Breast epithelium (tissue), 4 donors: Measurements from ENCODE around the gene EPHA2. TPM values are rescaled to one million over a fixed set of nuclear protein-coding genes. Genes with fewer than 3 reads are reported as not detected.

Source experiments
- DNase-seq, 2 donors: peaks; one replicate each; pipeline ENCODE4 v3.0.0-alpha.2; 2019; ENCODE audit warnings: low spot score in 2 of 2
- H3K27ac ChIP-seq, 2 donors: fragments of 200-600 bp; sonication (generic) in 1 of 2; one replicate each; pipeline ENCODE4 v1.5.1; 2016 to 2019; ENCODE audit warnings: mild to moderate bottlenecking in 1 of 2
- H3K27me3 ChIP-seq, 2 donors: fragments of 200-600 bp; sonication (generic) in 1 of 2; one replicate each; pipeline versions ENCODE4 v1.5.1 to v1.6.0; 2017 to 2019; ENCODE audit warnings: control low read depth in 1 of 2, mild to moderate bottlenecking in 1 of 2
- H3K36me3 ChIP-seq: fragments of 200-600 bp; one replicate; pipeline ENCODE4 v1.5.1; 2019
- H3K4me1 ChIP-seq, 2 donors: fragments of 200-600 bp; sonication (generic); one replicate each; pipeline ENCODE4 v1.5.1; 2016 to 2019; ENCODE audit warnings: control low read depth in 1 of 2
- H3K4me3 ChIP-seq, 3 donors: fragments of 200-600 bp; sonication (generic); 1 replicate in 2 of 3; 2 replicates in 1 of 3; pipeline ENCODE4 v1.5.1; 2016 to 2019; ENCODE audit warnings: mild to moderate bottlenecking in 3 of 3, moderate library complexity in 2 of 3
- H3K9me3 ChIP-seq, 2 donors: fragments of 200-600 bp; sonication (generic) in 1 of 2; one replicate each; pipeline ENCODE4 v1.5.1; 2016 to 2019; ENCODE audit warnings: control low read depth in 1 of 2
- POLR2A ChIP-seq: fragments of 450-650 bp; IDR thresholded peaks from one replicate; pipeline ENCODE4 v1.6.1; 2016; ENCODE audit warnings: antibody characterized with exemption, mild to moderate bottlenecking, moderate library complexity
- POLR2AphosphoS5 ChIP-seq, 3 donors: sonication (generic); formaldehyde crosslinking; IDR thresholded peaks; one replicate each; pipeline ENCODE4 v1.6.1; 2017; ENCODE audit warnings: antibody characterized with exemption in 3 of 3
- intact Hi-C: fragments of 100-400 bp; cut with DNase I; formaldehyde crosslinking; loops from one replicate; pipeline ENCODE4 v1.15.1; 2023; ENCODE audit warnings: low total_unique reads
- total RNA-seq, 3 donors: library from RNA; depleted of rRNA; stranded (reverse); fragments of >200 nt; gene quantifications; one replicate each; pipeline ENCODE4 v1.1.0, GENCODE V29; 2016
- TF ChIP-seq, protein P1 (sequence below), 3 donors: fragments of 450-650 bp; IDR thresholded peaks; one replicate each; pipeline ENCODE4 v1.5.1; 2016 to 2017; ENCODE audit warnings: antibody characterized with exemption in 3 of 3, mild to moderate bottlenecking in 3 of 3, moderate library complexity in 3 of 3

Gene EPHA2
- total RNA-seq, 3 donors from 2014 or later, result 5.8 to 18.4 (median 16.7) TPM

DNA sequence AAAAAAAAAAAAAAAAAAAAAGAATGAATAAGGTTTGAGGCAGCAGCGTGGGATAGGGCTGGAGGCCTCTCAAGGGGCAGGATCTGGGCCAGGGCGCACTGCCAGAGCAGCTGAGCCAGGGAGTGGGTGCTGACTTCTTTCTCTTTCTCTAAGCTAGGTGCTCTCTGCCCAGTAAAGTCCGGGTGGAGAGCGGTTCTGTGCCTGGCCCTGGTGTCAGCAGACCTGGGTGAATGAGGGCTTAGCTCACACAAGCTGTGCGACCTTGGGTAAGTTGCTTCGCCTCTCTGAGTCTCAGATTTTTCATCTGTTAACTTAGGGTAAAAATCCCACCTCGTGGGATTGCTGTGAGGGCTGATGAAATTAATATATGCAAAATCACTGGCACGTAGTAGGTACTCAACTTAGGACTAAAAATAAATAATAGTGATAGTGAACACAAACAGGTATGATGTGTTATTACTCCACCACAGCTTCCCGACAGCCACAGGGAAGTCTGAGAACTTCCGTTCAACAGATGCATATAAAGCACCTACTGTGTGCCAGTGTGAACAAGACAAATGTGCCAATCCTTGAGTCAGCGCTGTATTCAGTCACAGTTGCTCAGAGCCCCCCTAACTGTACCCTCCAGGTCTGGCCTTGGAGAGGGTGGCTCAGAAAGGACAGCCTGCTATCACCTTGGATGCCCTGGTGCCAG, 80.4 kb downstream of the EPHA2 start:
- H3K27ac ChIP-seq, result peak overlapping the region in 1 of 2 donors; percentile 76
- H3K4me3 ChIP-seq, result no peak overlapping the region
- TF ChIP-seq POLR2A (no peak), POLR2AphosphoS5 (IDR thresholded peaks at IDR 0.05) (no peak)
- TF ChIP-seq, protein P1, sequence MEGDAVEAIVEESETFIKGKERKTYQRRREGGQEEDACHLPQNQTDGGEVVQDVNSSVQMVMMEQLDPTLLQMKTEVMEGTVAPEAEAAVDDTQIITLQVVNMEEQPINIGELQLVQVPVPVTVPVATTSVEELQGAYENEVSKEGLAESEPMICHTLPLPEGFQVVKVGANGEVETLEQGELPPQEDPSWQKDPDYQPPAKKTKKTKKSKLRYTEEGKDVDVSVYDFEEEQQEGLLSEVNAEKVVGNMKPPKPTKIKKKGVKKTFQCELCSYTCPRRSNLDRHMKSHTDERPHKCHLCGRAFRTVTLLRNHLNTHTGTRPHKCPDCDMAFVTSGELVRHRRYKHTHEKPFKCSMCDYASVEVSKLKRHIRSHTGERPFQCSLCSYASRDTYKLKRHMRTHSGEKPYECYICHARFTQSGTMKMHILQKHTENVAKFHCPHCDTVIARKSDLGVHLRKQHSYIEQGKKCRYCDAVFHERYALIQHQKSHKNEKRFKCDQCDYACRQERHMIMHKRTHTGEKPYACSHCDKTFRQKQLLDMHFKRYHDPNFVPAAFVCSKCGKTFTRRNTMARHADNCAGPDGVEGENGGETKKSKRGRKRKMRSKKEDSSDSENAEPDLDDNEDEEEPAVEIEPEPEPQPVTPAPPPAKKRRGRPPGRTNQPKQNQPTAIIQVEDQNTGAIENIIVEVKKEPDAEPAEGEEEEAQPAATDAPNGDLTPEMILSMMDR (IDR thresholded peaks at IDR 0.05), result no peak
- H3K36me3 ChIP-seq, result no peaks in the 10 kb centered on the region
- intact Hi-C loops, result no loop called here
- peaks cover 3 to 7% of the 10 kb centered on the region in 2 donors for H3K4me1 ChIP-seq
- no peaks in the 10 kb centered on the region for H3K9me3 ChIP-seq
- H3K27me3 ChIP-seq, result no peaks in the 10 kb centered on the region
- peak in 1 of 2 donors; percentile 61 for DNase-seq

Other genes with a start within 250 kb of the EPHA2 start
- 10 to 100 TPM; 21.9 to 40.3 (median 38.5) TPM for gene ZBTB17, start 180.0 kb downstream of the EPHA2 start, total RNA-seq
- gene SRARP, start 151.8 kb downstream of the EPHA2 start, total RNA-seq, result 1 to 10 TPM in 2 of 3 donors, not detected in 1; 1.3 to 2.9 TPM
- 100 to 1,000 TPM in 1 of 3 donors, 10 to 100 TPM in 1, 1 to 10 TPM in 1; 8.8 to 183 (median 19.0) TPM for gene HSPB7, start 138.0 kb downstream of the EPHA2 start, total RNA-seq
- 1 to 10 TPM in 1 of 3 donors, under 1 TPM in 2; 0.33 to 1.1 (median 0.73) TPM for gene CLCNKA, start 134.0 kb downstream of the EPHA2 start, total RNA-seq
- gene CLCNKB, start 112.3 kb downstream of the EPHA2 start, total RNA-seq, result under 1 TPM; 0.32 to 0.88 (median 0.33) TPM
- not detected for gene FAM131C, start 82.4 kb downstream of the EPHA2 start, total RNA-seq
- gene ARHGEF19, start 56.6 kb upstream of the EPHA2 start, total RNA-seq, result 10 to 100 TPM in 2 of 3 donors, 1 to 10 TPM in 1; 7.5 to 18.0 (median 12.9) TPM
- 1 to 10 TPM; 4.3 to 9.5 (median 8.2) TPM for gene CPLANE2, start 81.1 kb upstream of the EPHA2 start, total RNA-seq
- 10 to 100 TPM; 20.3 to 28.5 (median 26.7) TPM for gene FBXO42, start 196.4 kb upstream of the EPHA2 start, total RNA-seq
- gene SZRD1, start 211.2 kb upstream of the EPHA2 start, total RNA-seq, result 10 to 100 TPM; 59.0 to 77.4 (median 61.3) TPM